NCI-H345 (cell line): ENCODE data around the gene CAPN10.

Experiments
- DNase-seq: peaks from one replicate; lab custom pipeline; 2025; lab: John Stamatoyannopoulos, UW

The CAPN10 gene

DNA sequence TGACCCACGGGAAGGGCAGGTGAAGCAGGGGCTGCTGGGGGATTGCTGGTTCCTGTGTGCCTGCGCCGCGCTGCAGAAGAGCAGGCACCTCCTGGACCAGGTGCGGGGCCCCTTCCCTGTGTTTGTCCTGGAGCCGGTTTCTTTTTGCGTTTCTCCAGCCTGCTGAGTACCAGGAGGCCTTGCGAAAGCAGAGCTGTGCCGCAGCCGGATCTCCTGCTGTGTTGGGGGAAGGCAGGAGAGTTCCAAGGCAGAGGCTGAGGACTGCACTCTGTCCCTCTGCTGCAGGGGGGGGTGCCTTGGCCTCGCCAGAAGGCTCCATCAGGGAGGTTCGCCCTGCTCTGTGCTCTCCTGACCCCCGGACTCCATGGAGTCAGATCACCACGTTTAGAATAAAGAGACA is 2.8 kb downstream of the CAPN10 start:
- DNase-seq = no peak

GRCh38 chr2:240589850-240590525 is 3.5 kb downstream of the CAPN10 start:
- no peak for DNase-seq

- no peak for DNase-seq
These were observed 4.2 kb downstream of the CAPN10 start for GRCh38 chr2:240590681-240591111.

GRCh38 chr2:240591226-240591625 is 4.7 kb downstream of the CAPN10 start:
- DNase-seq = no peak

DNA sequence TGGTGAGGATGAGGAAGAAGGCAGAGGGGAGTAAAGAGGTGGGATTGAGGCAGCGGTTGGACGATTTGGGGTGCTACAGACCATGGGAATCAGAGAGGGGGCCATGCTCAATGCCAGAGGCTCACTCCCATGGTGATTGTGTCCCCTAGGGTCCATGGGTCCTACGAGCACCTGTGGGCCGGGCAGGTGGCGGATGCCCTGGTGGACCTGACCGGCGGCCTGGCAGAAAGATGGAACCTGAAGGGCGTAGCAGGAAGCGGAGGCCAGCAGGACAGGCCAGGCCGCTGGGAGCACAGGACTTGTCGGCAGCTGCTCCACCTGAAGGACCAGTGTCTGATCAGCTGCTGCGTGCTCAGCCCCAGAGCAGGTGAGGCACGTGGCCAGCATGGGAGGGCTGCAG is 5.2 kb downstream of the CAPN10 start:
- no peak for DNase-seq

DNA sequence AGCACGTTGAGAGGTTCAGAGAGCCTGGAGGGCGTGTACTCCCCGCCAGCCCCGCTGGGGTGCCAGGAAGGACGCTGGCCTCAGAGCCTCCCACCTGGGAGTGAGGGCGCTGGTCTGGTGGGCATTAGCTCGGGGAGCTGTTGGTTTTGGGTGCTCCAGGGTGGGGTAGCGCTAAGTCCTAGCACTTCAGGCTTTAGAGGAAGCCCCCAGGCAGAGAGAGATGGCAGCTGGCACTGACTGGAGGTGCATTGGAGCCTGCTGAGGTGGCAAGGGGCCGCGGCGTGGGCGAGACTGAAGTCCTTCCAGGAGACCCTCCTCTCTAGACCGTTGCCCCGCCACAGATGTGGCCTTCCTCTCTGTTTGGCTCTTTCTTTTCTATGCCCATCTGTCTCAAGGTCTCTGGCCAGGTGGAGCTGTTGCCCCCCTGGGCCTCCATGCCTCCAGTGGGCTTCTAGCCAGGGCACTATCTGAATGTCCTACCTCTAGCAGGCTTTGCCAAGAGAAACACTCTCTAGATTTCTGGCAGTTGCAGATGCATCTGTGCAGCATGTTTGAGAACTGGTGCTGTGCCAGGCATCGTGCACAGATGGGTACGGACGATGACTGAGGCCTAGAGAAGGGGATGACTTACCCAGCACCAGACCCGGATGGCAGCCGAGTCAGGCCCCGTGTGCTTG is 6.6 kb downstream of the CAPN10 start:
- no peak for DNase-seq

GRCh38 chr2:240593703-240594451 is 7.3 kb downstream of the CAPN10 start:
- no peak for DNase-seq

DNA sequence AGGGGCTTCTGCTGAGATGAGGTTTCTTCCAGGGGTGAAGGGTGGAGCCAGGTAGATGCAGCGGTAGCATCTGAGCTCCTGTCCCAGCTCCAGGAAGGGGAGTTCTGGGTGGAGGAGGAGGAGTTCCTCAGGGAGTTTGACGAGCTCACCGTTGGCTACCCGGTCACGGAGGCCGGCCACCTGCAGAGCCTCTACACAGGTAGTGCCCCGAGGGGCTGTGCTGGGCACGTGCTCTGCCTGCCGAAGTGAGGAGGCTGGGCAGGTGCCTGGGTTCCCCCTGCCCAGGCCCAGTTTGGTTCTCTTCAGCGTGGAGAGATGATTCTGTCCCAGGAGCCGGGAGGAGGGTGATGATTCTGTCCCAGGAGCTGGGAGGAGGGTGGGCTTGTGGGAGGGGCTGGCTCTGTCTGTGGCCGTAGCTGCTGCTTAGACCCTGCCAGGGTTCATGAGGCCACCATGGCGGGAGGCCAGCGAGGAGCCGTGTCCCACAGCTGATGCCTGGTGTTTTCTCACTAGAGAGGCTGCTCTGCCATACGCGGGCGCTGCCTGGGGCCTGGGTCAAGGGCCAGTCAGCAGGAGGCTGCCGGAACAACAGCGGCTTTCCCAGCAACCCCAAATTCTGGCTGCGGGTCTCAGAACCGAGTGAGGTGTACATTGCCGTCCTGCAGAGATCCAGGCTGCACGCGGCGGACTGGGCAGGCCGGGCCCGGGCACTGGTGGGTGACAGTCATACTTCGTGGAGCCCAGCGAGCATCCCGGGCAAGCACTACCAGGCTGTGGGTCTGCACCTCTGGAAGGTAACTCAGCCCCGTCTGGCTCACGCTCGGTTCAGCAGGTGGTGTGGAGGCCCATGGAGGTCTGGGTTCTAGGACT is 8.2 kb downstream of the CAPN10 start:
- no peak for DNase-seq

GRCh38 chr2:240595381-240596079 is 9.0 kb downstream of the CAPN10 start:
- no peak for DNase-seq

DNA sequence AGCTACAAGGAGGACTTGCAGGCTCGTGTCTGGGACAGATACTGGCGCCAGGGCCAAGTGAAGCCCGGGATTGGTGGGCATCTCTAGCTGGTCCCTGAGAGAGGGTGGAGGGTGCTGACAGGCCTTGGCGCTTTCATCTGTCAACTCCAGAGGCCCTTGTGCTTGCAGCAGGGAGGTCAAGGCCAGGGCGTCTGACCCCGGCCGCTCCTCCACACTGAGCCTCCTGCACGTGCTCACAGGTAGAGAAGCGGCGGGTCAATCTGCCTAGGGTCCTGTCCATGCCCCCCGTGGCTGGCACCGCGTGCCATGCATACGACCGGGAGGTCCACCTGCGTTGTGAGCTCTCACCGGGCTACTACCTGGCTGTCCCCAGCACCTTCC is 9.5 kb downstream of the CAPN10 start:
- no peak for DNase-seq

DNA sequence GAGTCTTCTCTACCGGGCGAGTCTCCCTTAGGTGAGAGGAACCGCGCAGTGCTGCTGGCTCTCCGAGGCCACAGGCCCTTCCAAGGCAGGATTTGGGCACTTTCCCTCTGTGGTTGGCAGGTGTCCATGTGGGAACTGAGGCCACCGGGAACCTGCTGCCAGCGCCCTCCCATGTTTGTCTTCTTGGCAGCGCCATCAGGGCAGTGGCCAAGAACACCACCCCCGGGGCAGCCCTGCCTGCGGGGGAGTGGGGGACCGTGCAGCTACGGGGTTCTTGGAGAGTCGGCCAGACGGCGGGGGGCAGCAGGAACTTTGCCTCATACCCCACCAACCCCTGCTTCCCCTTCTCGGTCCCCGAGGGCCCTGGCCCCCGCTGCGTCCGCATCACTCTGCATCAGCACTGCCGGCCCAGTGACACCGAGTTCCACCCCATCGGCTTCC is 10.0 kb downstream of the CAPN10 start:
- DNase-seq = no peak

- no peak for DNase-seq
These were observed 10.5 kb downstream of the CAPN10 start for GRCh38 chr2:240597054-240597418.

GRCh38 chr2:240597419-240598181 is 11.1 kb downstream of the CAPN10 start:
- no peak for DNase-seq

- no peak for DNase-seq
These were observed 11.9 kb downstream of the CAPN10 start for GRCh38 chr2:240598311-240598911.

DNA sequence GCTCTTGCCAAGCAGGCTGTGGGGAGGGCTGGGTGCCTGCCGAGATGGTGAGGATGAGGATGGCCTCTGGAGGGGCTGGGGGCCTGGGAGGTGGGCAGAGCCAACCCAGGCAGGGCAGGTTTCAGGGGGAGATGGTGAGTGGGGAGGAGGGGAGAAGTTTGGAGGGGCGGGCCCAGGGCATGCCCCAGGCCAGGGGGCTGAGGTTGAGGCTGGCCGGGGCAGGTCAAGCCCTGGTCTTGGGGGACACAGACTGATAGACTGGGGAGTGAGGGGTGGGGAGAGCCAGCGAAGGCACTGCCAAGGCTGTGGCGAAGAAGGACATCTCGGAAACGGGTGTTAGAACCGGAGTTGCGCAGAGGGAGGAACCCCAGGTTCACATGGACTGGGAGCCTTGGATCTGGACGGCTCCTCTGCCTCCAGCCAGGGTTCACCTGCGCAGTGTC is 12.6 kb downstream of the CAPN10 start:
- no peak for DNase-seq

DNA sequence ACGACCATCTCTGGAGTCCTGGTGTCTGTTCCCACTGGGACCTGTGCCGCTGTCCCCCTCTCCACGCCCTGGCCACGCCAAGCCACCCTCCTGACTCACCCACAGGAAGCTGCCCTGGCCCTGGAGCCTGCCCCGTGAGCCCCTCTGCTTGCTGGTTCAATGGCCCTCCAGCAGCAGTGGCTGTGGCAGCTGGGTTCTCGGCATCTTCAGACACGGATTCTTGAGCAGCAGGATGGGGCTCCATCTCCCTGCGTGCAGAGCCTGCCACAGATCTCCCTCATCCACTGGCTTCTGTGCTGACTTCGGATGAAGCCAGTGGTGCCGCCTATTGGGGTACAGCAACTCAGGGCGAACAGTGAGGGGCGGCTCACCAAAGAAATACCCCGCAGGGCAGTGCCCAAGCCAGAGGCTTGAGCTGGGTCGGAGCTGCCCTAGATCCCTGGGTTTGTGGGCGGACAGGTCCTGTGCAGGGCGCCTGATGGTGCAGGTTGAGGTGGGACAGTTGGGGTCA is 14.0 kb downstream of the CAPN10 start:
- DNase-seq = no peak

- DNase-seq = no peak
These were observed 14.7 kb downstream of the CAPN10 start for GRCh38 chr2:240601061-240601830.

DNA sequence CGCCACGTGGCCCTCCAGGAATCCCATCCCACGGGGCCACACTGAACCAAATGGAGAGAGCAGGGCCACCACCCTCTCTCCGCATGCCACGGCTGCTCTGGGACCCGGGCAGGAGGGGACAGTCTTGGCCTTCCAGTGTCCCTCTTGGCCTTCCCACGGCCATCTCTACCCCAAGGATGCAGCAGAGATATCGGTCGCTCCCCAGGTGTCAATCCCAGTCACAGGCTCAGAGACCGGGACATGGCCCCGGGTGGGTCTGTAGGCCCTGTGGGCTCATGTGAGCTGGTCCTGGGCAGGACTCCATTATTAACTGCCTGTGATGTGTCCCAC is 15.3 kb downstream of the CAPN10 start:
- DNase-seq = no peak

DNA sequence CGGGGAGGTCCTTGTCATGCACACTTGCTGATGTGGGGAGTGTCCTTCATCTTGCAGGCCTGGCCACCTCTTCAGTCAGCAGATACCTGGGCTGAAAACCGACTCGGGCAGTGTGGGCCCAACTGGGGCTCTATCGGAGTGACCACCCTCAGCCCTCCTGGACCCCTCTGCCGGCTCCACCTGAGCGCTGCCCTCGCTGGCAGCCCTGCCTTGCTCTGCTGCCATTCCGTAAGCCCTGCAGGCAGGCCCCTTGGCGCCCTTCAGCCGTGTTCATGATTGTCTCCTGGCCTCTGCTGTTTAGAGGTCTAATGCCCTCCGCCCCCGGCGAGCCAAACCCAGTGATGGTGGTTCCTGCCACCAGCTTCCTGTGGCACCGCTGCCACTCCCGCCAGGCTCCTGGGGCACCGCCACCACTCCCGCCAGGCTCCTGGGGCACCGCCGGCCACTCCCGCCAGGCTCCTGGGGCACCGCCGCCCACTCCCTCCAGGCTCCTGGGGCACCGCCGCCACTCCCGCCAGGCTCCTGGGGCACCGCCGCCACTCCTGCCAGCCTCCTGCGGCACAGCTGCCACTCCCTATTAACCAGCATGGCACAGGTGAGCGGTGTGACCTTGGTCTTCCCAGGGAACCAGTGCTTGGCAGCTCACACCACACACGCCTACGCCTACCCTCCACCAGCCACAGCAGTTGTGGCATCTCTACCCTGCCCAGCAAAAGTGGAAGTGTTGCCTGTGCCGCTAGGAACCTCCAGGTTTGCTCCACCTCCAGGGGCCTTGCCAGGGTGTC is 15.9 kb downstream of the CAPN10 start:
- DNase-seq = no peak
